ENCODE measurements around the gene LRMDA.

- TF ChIP-seq CTCF (IDR thresholded peaks at IDR 0.05 in 2 of 3, conservative IDR thresholded peaks at IDR 0.05 in 1 of 3; ENCODE audit: control insufficient read depth in 2 of 3, extremely low read depth in 1 of 3, insufficient read depth in 1 of 3, low read depth in 3 of 3, low read length in 3 of 3) (no peak), HDGF (IDR thresholded peaks at IDR 0.05) (no peak), SMAD5 (IDR thresholded peaks at IDR 0.05; ENCODE audit: low read depth) (no peak)
Measured at GRCh38 chr10:75427951-75428350, 3.5 kb upstream of the LRMDA start.

Measured in GM12878 (cell line).